Upper lobe of left lung (tissue), 6 donors: ENCODE measurements around the gene LOXL4. TPM values are rescaled to one million over a fixed set of nuclear protein-coding genes. Genes with fewer than 3 reads are reported as not detected.
A peak's percentile ranks its signal among the peaks of the same experiment; 100 is the strongest.

Experiments used
- ATAC-seq, 2 donors: fragments of 200-7000 bp; cut with Tn5 transposase; one replicate each; pipeline ENCODE4 v1.9.1; 2022; ENCODE audit warnings: mild to moderate bottlenecking in 2 of 2, moderate library complexity in 2 of 2; ENCODE audit not compliant: low FRiP score in 2 of 2
- DNase-seq, 2 donors: peaks; one replicate each; pipeline ENCODE4 v3.0.0-alpha.2; 2019 to 2020
- H3K27ac ChIP-seq, 4 donors: fragments of 200-600 bp; sonication (generic); one replicate each; pipeline ENCODE4 v1.5.1; 2016 to 2019
- H3K27me3 ChIP-seq, 4 donors: fragments of 200-600 bp; sonication (generic); one replicate each; pipeline ENCODE4 v1.5.1; 2017 to 2019
- H3K36me3 ChIP-seq, 4 donors: fragments of 200-600 bp; sonication (generic); one replicate each; pipeline ENCODE4 v1.5.1; 2016 to 2019
- H3K4me1 ChIP-seq, 4 donors: fragments of 200-600 bp; sonication (generic); one replicate each; pipeline ENCODE4 v1.5.1; 2018 to 2019
- H3K4me3 ChIP-seq, 4 donors: fragments of 200-600 bp; sonication (generic); one replicate each; pipeline ENCODE4 v1.5.1; 2017 to 2019; ENCODE audit warnings: mild to moderate bottlenecking in 2 of 4, moderate library complexity in 1 of 4
- H3K9me3 ChIP-seq, 4 donors: fragments of 200-600 bp; sonication (generic); one replicate each; pipeline ENCODE4 v1.5.1; 2018 to 2019
- CTCF ChIP-seq, 6 experiments: fragments of 450-650 bp in 4 of 6; fragments of 200-600 bp in 2 of 6; sonication (generic) in 2 of 6; IDR thresholded peaks; one replicate each; pipeline ENCODE4 v1.5.1; 2016 to 2019; ENCODE audit warnings: antibody characterized with exemption in 6 of 6
- EP300 ChIP-seq, 4 donors: sonication (generic); formaldehyde crosslinking; IDR thresholded peaks; one replicate each; pipeline ENCODE4 v1.5.1; 2017; ENCODE audit warnings: antibody characterized with exemption in 4 of 4, control low read depth in 2 of 4
- POLR2A ChIP-seq, 4 donors: fragments of 450-650 bp; IDR thresholded peaks; one replicate each; pipeline ENCODE4 v1.5.1; 2016 to 2017; ENCODE audit warnings: antibody characterized with exemption in 4 of 4, mild to moderate bottlenecking in 2 of 4
- POLR2AphosphoS5 ChIP-seq, 2 donors: sonication (generic); formaldehyde crosslinking; IDR thresholded peaks; one replicate each; pipeline ENCODE4 v1.5.1; 2017; ENCODE audit warnings: antibody characterized with exemption in 2 of 2
- WGBS, 2 donors: methylation state at CpG; one replicate each; pipeline ENCODE4 v1.1.5; 2017 to 2018; 5-methylcytosine and 5-hydroxymethylcytosine counted together
- total RNA-seq, 6 donors: library from RNA; depleted of rRNA in 4 of 6; stranded (reverse); fragments of >200 nt in 4 of 6; gene quantifications; one replicate each; pipeline versions ENCODE4 v1.1.0 to v1.2.1, GENCODE V29; 2016 to 2021
- donor health status: DM: no; HTN: no; CAD: no; lungs with moderate emphysema.
- donor health status: DM: no; HTN: yes; CAD: no; lungs with severe emphysema.

The LOXL4 gene
- total RNA-seq, 6 donors from 2014 or later = 3.9 to 6.8 (median 5.2) TPM

DNA sequence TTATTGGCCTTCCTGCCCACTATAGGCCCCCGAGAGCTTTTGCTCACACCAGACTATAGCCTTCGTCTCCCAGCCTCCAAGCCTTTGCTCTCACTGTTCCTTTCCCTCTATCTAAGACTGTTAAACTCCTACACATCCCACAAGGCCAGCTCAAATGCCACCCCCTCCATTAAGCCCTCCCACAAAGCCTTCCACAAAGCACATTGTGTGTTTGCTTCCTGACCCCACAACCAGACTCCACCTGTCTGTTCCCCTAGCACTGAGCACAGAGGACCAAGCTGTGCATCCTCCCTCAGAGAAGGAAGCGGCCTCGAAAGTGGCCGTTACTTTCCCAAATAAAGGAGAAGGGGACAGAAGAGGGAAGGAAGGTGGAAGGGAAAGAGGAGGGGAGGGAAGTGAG is 1.3 kb downstream of the LOXL4 start:
- ATAC-seq = no peak
- Histone ChIP-seq H3K4me3 (no peak overlapping the region), H3K4me1 (peaks cover 16 to 26% (median 22%) of the 10 kb centered on the region in 4 donors)

GRCh38 chr10:98265403-98266378 is 2.3 kb downstream of the LOXL4 start:
- H3K27ac ChIP-seq = peak overlapping the region in 1 of 4 donors; percentile 39
- ATAC-seq = no peak
- no peak overlapping the region for H3K4me3 ChIP-seq
- H3K27me3 ChIP-seq = peaks cover 0 to 9% (median 0%) of the 10 kb centered on the region in 4 donors
- no peak for TF ChIP-seq POLR2A (IDR thresholded peaks at IDR 0.05)
- no peak for TF ChIP-seq CTCF (IDR thresholded peaks at IDR 0.05)
- no peak for TF ChIP-seq POLR2AphosphoS5 (IDR thresholded peaks at IDR 0.05)
- TF ChIP-seq EP300 (IDR thresholded peaks at IDR 0.05) = no peak
- peaks cover 16 to 26% (median 23%) of the 10 kb centered on the region in 4 donors for H3K4me1 ChIP-seq
- no peaks in the 10 kb centered on the region for H3K9me3 ChIP-seq
- H3K36me3 ChIP-seq = no peaks in the 10 kb centered on the region
- 84 to 87% methylated on average over 17 of the region's 17 CpGs for WGBS, 2 donors
- DNase-seq = no peak

More for the DNA sequence above, 1.3 kb downstream of the LOXL4 start:
- WGBS, 2 donors = 81 to 91% methylated on average over 5 of the region's 5 CpGs
- Histone ChIP-seq H3K36me3 (no peaks in the 10 kb centered on the region), H3K27ac (peak overlapping the region in 1 of 4 donors; percentile 78), H3K27me3 (peaks cover 0 to 9% (median 0%) of the 10 kb centered on the region in 4 donors), H3K9me3 (no peaks in the 10 kb centered on the region)
- TF ChIP-seq EP300 (IDR thresholded peaks at IDR 0.05) (no peak), POLR2AphosphoS5 (IDR thresholded peaks at IDR 0.05) (no peak), CTCF (IDR thresholded peaks at IDR 0.05) (no peak), POLR2A (IDR thresholded peaks at IDR 0.05) (no peak)
- DNase-seq = no peak

GRCh38 chr10:98264378-98265065 is 3.5 kb downstream of the LOXL4 start:
- no peak for TF ChIP-seq EP300 (IDR thresholded peaks at IDR 0.05)
- TF ChIP-seq CTCF (IDR thresholded peaks at IDR 0.05) = no peak
- no peak for TF ChIP-seq POLR2A (IDR thresholded peaks at IDR 0.05)

GRCh38 chr10:98263088-98263487 is 4.9 kb downstream of the LOXL4 start:
- no peaks in the 10 kb centered on the region for H3K36me3 ChIP-seq
- 89 to 96% methylated on average over 7 of the region's 7 CpGs for WGBS, 2 donors
- no peak for ATAC-seq
- peaks cover 2 to 13% (median 6%) of the 10 kb centered on the region in 4 donors for H3K4me1 ChIP-seq
- H3K27me3 ChIP-seq = peaks cover 0 to 4% (median 0%) of the 10 kb centered on the region in 4 donors
- no peak for DNase-seq
- no peak overlapping the region for H3K27ac ChIP-seq
- no peak for TF ChIP-seq POLR2AphosphoS5 (IDR thresholded peaks at IDR 0.05)
- no peak for TF ChIP-seq POLR2A (IDR thresholded peaks at IDR 0.05)
- no peak for TF ChIP-seq EP300 (IDR thresholded peaks at IDR 0.05)
- no peak for TF ChIP-seq CTCF (IDR thresholded peaks at IDR 0.05)
- H3K9me3 ChIP-seq = no peaks in the 10 kb centered on the region
- no peak overlapping the region for H3K4me3 ChIP-seq

More at GRCh38 chr10:98264378-98265065, 3.5 kb downstream of the LOXL4 start:
- no peaks in the 10 kb centered on the region for H3K9me3 ChIP-seq
- H3K27ac ChIP-seq = no peak overlapping the region
- H3K36me3 ChIP-seq = no peaks in the 10 kb centered on the region
- 79 to 82% methylated on average over 10 to 12 of the region's 12 CpGs for WGBS, 2 donors
- H3K4me1 ChIP-seq = peaks cover 13 to 25% (median 17%) of the 10 kb centered on the region in 4 donors
- no peak overlapping the region for H3K4me3 ChIP-seq
- DNase-seq (no peak), ATAC-seq (no peak)
- peaks cover 0 to 9% (median 0%) of the 10 kb centered on the region in 4 donors for H3K27me3 ChIP-seq
